HCT116 (cell line): ENCODE data around the gene CTIF. TPM values are rescaled to one million over a fixed set of nuclear protein-coding genes. Genes with fewer than 3 reads are reported as not detected.

Experiments
- ATAC-seq: fragments of 200-7000 bp; cut with Tn5 transposase; 2 replicates; pipeline ENCODE4 v1.9.1; 2020; ENCODE audit warnings: mild to moderate bottlenecking, moderate library complexity
- BruUV-seq: library from RNA; stranded (reverse); fragments of 400-500 nt; replicated peaks from 2 replicates; lab custom pipeline; 2021; lab: Mats Ljungman, UMichigan
- CTCF ChIA-PET: fragments of 300-600 bp; sonication (Branson Sonifier 250); formaldehyde crosslinking; loops from one replicate; lab custom pipeline; 2021; ENCODE audit warnings: antibody characterized with exemption; lab: Charles Lee
- POLR2A ChIA-PET: fragments of 300-600, 350-600 bp; sonication (Branson Sonifier 250); formaldehyde crosslinking; loops from one replicate; lab custom pipeline; 2021; ENCODE audit warnings: antibody characterized with exemption; lab: Charles Lee
- RAD21 ChIA-PET, 2 experiments: fragments of 300-600 bp; sonication (Branson Sonifier 250); formaldehyde crosslinking; loops; one replicate each; lab custom pipeline; 2023; ENCODE audit warnings: low total read pairs in 2 of 2; ENCODE audit not compliant: uncharacterized antibody in 2 of 2, unreplicated experiment in 2 of 2, low non-redundant PET in 1 of 2; lab: Charles Lee
- DNase-seq: peaks from one replicate; pipeline ENCODE4 v3.0.0-alpha.2; 2010; ENCODE audit warnings: low read depth, low spot score
- H2AFZ ChIP-seq: fragments of 200-600 bp; shearing (Covaris generic), sonication (generic); 2 replicates; pipeline ENCODE4 v1.6.1; 2017; ENCODE audit warnings: low read depth, mixed run types, mixed read lengths, antibody characterized with exemption, low read length; ENCODE audit not compliant: poor library complexity, severe bottlenecking
- H3K27ac ChIP-seq: 2 replicates; pipeline ENCODE4 v1.5.1; 2012; ENCODE audit warnings: low read depth, low read length
- H3K27me3 ChIP-seq: fragments of 200-600 bp; sonication (generic); 2 replicates; pipeline ENCODE4 v1.6.1; 2016; ENCODE audit warnings: mixed run types, low read length, mixed read lengths; ENCODE audit not compliant: insufficient read depth
- H3K36me3 ChIP-seq, 2 experiments: fragments of 200-500 bp in 1 of 2; fragments of 200-600 bp in 1 of 2; sonication (Bioruptor generic) in 1 of 2; sonication (generic) in 1 of 2; 2 replicates each; pipeline versions ENCODE4 v1.5.1 to v1.6.1; 2014 to 2016; ENCODE audit warnings: low read length in 2 of 2, inconsistent platforms in 1 of 2, mixed read lengths in 1 of 2, mixed run types in 1 of 2; ENCODE audit not compliant: insufficient read depth in 2 of 2, control insufficient read depth in 1 of 2
- H3K4me1 ChIP-seq, 2 experiments: fragments of 200-600 bp in 1 of 2; sonication (generic) in 1 of 2; 2 replicates each; pipeline versions ENCODE4 v1.5.1 to v1.6.1; 2012 to 2017; ENCODE audit warnings: low read length in 2 of 2, inconsistent platforms in 1 of 2, mild to moderate bottlenecking in 1 of 2, mixed read lengths in 1 of 2, mixed run types in 1 of 2, moderate library complexity in 1 of 2; ENCODE audit not compliant: insufficient read depth in 2 of 2, control insufficient read depth in 1 of 2
- H3K4me2 ChIP-seq: fragments of 200-600 bp; sonication (generic); 2 replicates; pipeline ENCODE4 v1.6.1; 2017; ENCODE audit warnings: mixed run types, low read length, mixed read lengths
- H3K4me3 ChIP-seq, 2 experiments: fragments of 200-600 bp in 1 of 2; sonication (generic) in 1 of 2; replicated peaks in 1 of 2; 2 replicates each; pipeline ENCODE4 v1.5.1; 2011 to 2016; ENCODE audit warnings: low read length in 2 of 2, control low read depth in 1 of 2, low read depth in 1 of 2, mild to moderate bottlenecking in 1 of 2, mixed read lengths in 1 of 2, mixed run types in 1 of 2
- H3K79me2 ChIP-seq: fragments of 200-600 bp; sonication (generic); 2 replicates; pipeline ENCODE4 v1.6.1; 2017; ENCODE audit warnings: mild to moderate bottlenecking, mixed run types, low read length, moderate library complexity, mixed read lengths; ENCODE audit not compliant: insufficient read depth
- H3K9ac ChIP-seq: fragments of 200-600 bp; sonication (generic); 2 replicates; pipeline ENCODE4 v1.6.1; 2016; ENCODE audit warnings: low read length, mixed read lengths
- H3K9me2 ChIP-seq: fragments of 200-600 bp; sonication (generic), shearing (Covaris generic); 2 replicates; pipeline ENCODE4 v1.6.1; 2017; ENCODE audit warnings: mixed run types, mild to moderate bottlenecking, moderate library complexity; ENCODE audit not compliant: insufficient read depth
- H3K9me3 ChIP-seq, 2 experiments: fragments of 200-500 bp in 1 of 2; fragments of 200-600 bp in 1 of 2; sonication (Bioruptor generic) in 1 of 2; sonication (generic) in 1 of 2; 2 replicates each; pipeline ENCODE4 v1.6.1; 2014 to 2017; ENCODE audit warnings: low read length in 2 of 2, mixed read lengths in 2 of 2, inconsistent platforms in 1 of 2, low read depth in 1 of 2, mild to moderate bottlenecking in 1 of 2, mixed run types in 1 of 2, moderate library complexity in 1 of 2; ENCODE audit not compliant: control insufficient read depth in 1 of 2, insufficient read depth in 1 of 2
- H4K20me1 ChIP-seq: fragments of 200-600 bp; sonication (generic), shearing (Covaris generic); 2 replicates; pipeline ENCODE4 v1.6.1; 2017; ENCODE audit warnings: mixed run types, mild to moderate bottlenecking, moderate library complexity; ENCODE audit not compliant: insufficient read depth
- ATF3 ChIP-seq: IDR thresholded peaks from 2 replicates; pipeline ENCODE4 v1.6.1; 2012
- CEBPB ChIP-seq: IDR thresholded peaks from 2 replicates; pipeline ENCODE4 v1.6.1; 2012; ENCODE audit warnings: low read depth
- CTCF ChIP-seq, 3 experiments: fragments of 200-600 bp in 1 of 3; sonication (generic) in 1 of 3; IDR thresholded peaks in 2 of 3; conservative IDR thresholded peaks in 1 of 3; 2 replicates each; pipeline ENCODE4 v1.5.1; 2012 to 2017; ENCODE audit warnings: low read depth in 2 of 3, low read length in 2 of 3, antibody characterized with exemption in 1 of 3, borderline replicate concordance in 1 of 3, control low read depth in 1 of 3, mild to moderate bottlenecking in 1 of 3, mixed read lengths in 1 of 3, mixed run types in 1 of 3, moderate library complexity in 1 of 3; ENCODE audit not compliant: insufficient read depth in 1 of 3
- ELF1 ChIP-seq: IDR thresholded peaks from 2 replicates; pipeline ENCODE4 v1.6.1; 2012; ENCODE audit warnings: low read depth, borderline replicate concordance
- EZH2phosphoT487 ChIP-seq: fragments of 200-600 bp; IDR thresholded peaks from 2 replicates; pipeline ENCODE4 v1.6.1; 2018; ENCODE audit warnings: antibody characterized with exemption, borderline replicate concordance
- JUND ChIP-seq: IDR thresholded peaks from 2 replicates; pipeline ENCODE4 v1.6.1; 2012
- MAX ChIP-seq: IDR thresholded peaks from 2 replicates; pipeline ENCODE4 v1.6.1; 2012
- POLR2A ChIP-seq: IDR thresholded peaks from 2 replicates; pipeline ENCODE4 v1.7.0; 2011; ENCODE audit warnings: borderline replicate concordance; ENCODE audit not compliant: insufficient read depth, insufficient read length; ENCODE audit errors: extremely low read depth
- RAD21 ChIP-seq: IDR thresholded peaks from 2 replicates; pipeline ENCODE4 v1.6.1; 2012; ENCODE audit warnings: low read depth, mild to moderate bottlenecking
- REST ChIP-seq: IDR thresholded peaks from 2 replicates; pipeline ENCODE4 v1.6.1; 2012; ENCODE audit warnings: low read depth
- SRF ChIP-seq: IDR thresholded peaks from 2 replicates; pipeline ENCODE4 v1.6.1; 2012; ENCODE audit warnings: low read depth
- TCF7L2 ChIP-seq: IDR thresholded peaks from 2 replicates; pipeline ENCODE4 v1.7.0; 2011; ENCODE audit warnings: borderline replicate concordance, inconsistent platforms; ENCODE audit not compliant: insufficient read depth, insufficient read length; ENCODE audit errors: extremely low read depth
- YY1 ChIP-seq: IDR thresholded peaks from 2 replicates; pipeline ENCODE4 v1.6.1; 2011; ENCODE audit warnings: low read length, low read depth, moderate library complexity, mild to moderate bottlenecking; ENCODE audit not compliant: insufficient replicate concordance; ENCODE audit errors: extremely low read depth
- ZBTB33 ChIP-seq: IDR thresholded peaks from 2 replicates; pipeline ENCODE4 v1.6.1; 2011; ENCODE audit warnings: mild to moderate bottlenecking, low read length, moderate library complexity; ENCODE audit not compliant: insufficient replicate concordance; ENCODE audit errors: extremely low read depth
- ZNF274 ChIP-seq: fragments of 200-500 bp; sonication (Bioruptor generic); IDR thresholded peaks from 2 replicates; pipeline ENCODE4 v1.6.1; 2014; ENCODE audit warnings: mild to moderate bottlenecking, low read depth, low read length, inconsistent platforms
- intact Hi-C: fragments of 100-400 bp; cut with micrococcal nuclease; formaldehyde crosslinking; loops from 2 replicates; pipeline ENCODE4 v1.10.0; 2022
- total RNA-seq: library from RNA; stranded (reverse); gene quantifications from one replicate; pipeline ENCODE4 v1.2.1, GENCODE V29; 2021; ENCODE audit not compliant: unreplicated experiment

CTIF gene
- total RNA-seq, 1 experiment from 2014 or later: 19.7 TPM

- ChIA-PET CTCF (no interaction called here), RAD21 (no interaction called here), POLR2A (interaction anchor here (0.6 kb wide), 1 partner anchor 61 kb away, joined by 3 read pairs; no protein-coding TSS in a partner anchor)
- no peaks in the 10 kb centered on the region for H3K79me2 ChIP-seq
- H3K27ac ChIP-seq: no peak overlapping the region
- H3K4me2 ChIP-seq: no peak overlapping the region
- H3K9me2 ChIP-seq: no peaks in the 10 kb centered on the region
- no peaks in the 10 kb centered on the region for H3K9me3 ChIP-seq
- H3K9ac ChIP-seq: no peak overlapping the region
- H4K20me1 ChIP-seq: no peaks in the 10 kb centered on the region
- no peaks in the 10 kb centered on the region for H3K36me3 ChIP-seq
- intact Hi-C loops: loop anchor here (10.0 kb wide), 2 partner anchors 172 to 252 kb away; no protein-coding TSS in a partner anchor
- DNase-seq (no peak), ATAC-seq (no peak)
- no peak overlapping the region for H3K4me3 ChIP-seq
- no peak for TF ChIP-seq POLR2A
- no peak for TF ChIP-seq YY1
- no peak for TF ChIP-seq CTCF (IDR thresholded peaks at IDR 0.05 in 2 of 3, conservative IDR thresholded peaks at IDR 0.05 in 1 of 3; ENCODE audit: borderline replicate concordance in 1 of 3, insufficient read depth in 1 of 3, low read depth in 2 of 3, low read length in 2 of 3)
- TF ChIP-seq TCF7L2: no peak
- TF ChIP-seq RAD21: no peak
- TF ChIP-seq ZNF274: no peak
- no peak for TF ChIP-seq REST
- no peak for TF ChIP-seq SRF
- no peak for TF ChIP-seq MAX
- no peak for TF ChIP-seq CEBPB
- TF ChIP-seq JUND: no peak
- no peak for TF ChIP-seq ZBTB33
- TF ChIP-seq ELF1: no peak
- no peak for TF ChIP-seq EZH2phosphoT487
- TF ChIP-seq ATF3: no peak
- H3K4me1 ChIP-seq: peaks cover under 1 to 7% of the 10 kb centered on the region in 2 experiments; a peak in 3 of 4 replicates
- no peak overlapping the region for H2AFZ ChIP-seq
- H3K27me3 ChIP-seq: no peaks in the 10 kb centered on the region
- BruUV-seq: no TSS peak
These were observed 233.6 kb downstream of the CTIF start for GRCh38 chr18:48772457-48772856.
